ENCODE results near the gene ARF6. TPM values are rescaled to one million over a fixed set of nuclear protein-coding genes. Genes with fewer than 3 reads are reported as not detected.

ARF6 gene
- polyA plus RNA-seq, 1 of the 3 experiments (the other 2 are of a cell fraction), result 45.2 TPM

- no peak overlapping the region for H3K4me3 ChIP-seq (ENCODE audit: low read depth in 2 of 2, low read length in 1 of 2)
- H3K9me2 ChIP-seq, result no peaks in the 10 kb centered on the region
- H3K36me3 ChIP-seq (replicated peaks in 1 of 2; ENCODE audit: control insufficient read depth in 1 of 2, insufficient read depth in 2 of 2, low read length in 1 of 2), result no peaks in the 10 kb centered on the region
- no peak for TF ChIP-seq FOXJ3 (CRISPR knock-in tag; IDR thresholded peaks at IDR 0.05)
- TF ChIP-seq YY1 (IDR thresholded peaks at IDR 0.05; ENCODE audit: low read depth), result no peak
- no peak for TF ChIP-seq SIN3A (IDR thresholded peaks at IDR 0.05; ENCODE audit: borderline replicate concordance, low read depth, low read length)
- TF ChIP-seq, protein P1, sequence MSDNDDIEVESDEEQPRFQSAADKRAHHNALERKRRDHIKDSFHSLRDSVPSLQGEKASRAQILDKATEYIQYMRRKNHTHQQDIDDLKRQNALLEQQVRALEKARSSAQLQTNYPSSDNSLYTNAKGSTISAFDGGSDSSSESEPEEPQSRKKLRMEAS (IDR thresholded peaks at IDR 0.05; ENCODE audit: low read depth), result no peak
- no peak for TF ChIP-seq NFIC (IDR thresholded peaks at IDR 0.05; ENCODE audit: borderline replicate concordance)
- TF ChIP-seq MEF2A (IDR thresholded peaks at IDR 0.05; ENCODE audit: borderline replicate concordance, low read depth), result no peak
- TF ChIP-seq JUND (IDR thresholded peaks at IDR 0.05), result no peak
- no peak for TF ChIP-seq RAD21 (IDR thresholded peaks at IDR 0.05; ENCODE audit: low read length)
- TF ChIP-seq IRF3 (IDR thresholded peaks at IDR 0.05; ENCODE audit: low read depth, low read length), result no peak
- no peak for TF ChIP-seq FOXM1 (IDR thresholded peaks at IDR 0.05; ENCODE audit: low read depth)
- no peak for TF ChIP-seq TAF1 (IDR thresholded peaks at IDR 0.05; ENCODE audit: borderline replicate concordance, low read depth, low read length)
- TF ChIP-seq FOSL2 (IDR thresholded peaks at IDR 0.05; ENCODE audit: borderline replicate concordance, low read depth), result no peak
- TF ChIP-seq CHD2 (IDR thresholded peaks at IDR 0.05; ENCODE audit: low read length, partially characterized antibody), result no peak
- TF ChIP-seq, protein P2, sequence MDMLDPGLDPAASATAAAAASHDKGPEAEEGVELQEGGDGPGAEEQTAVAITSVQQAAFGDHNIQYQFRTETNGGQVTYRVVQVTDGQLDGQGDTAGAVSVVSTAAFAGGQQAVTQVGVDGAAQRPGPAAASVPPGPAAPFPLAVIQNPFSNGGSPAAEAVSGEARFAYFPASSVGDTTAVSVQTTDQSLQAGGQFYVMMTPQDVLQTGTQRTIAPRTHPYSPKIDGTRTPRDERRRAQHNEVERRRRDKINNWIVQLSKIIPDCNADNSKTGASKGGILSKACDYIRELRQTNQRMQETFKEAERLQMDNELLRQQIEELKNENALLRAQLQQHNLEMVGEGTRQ (IDR thresholded peaks at IDR 0.05; ENCODE audit: borderline replicate concordance, low read depth, low read length), result no peak
- no peak for TF ChIP-seq TEAD4 (IDR thresholded peaks at IDR 0.05; ENCODE audit: borderline replicate concordance, insufficient read depth)
- TF ChIP-seq RCOR1 (IDR thresholded peaks at IDR 0.05; ENCODE audit: low read length), result no peak
- TF ChIP-seq TCF12 (IDR thresholded peaks at IDR 0.05), result no peak
- no peak for TF ChIP-seq ZBTB33 (IDR thresholded peaks at IDR 0.05; ENCODE audit: borderline replicate concordance, low read depth)
- H3K9me3 ChIP-seq, result no peaks in the 10 kb centered on the region
- ChIA-PET POLR2A (no interaction called here), CTCF (interaction anchor here (1.3 to 1.8 kb wide), 2 partner anchors 10 to 84 kb away, joined by 3 to 5 read pairs; no protein-coding TSS in a partner anchor)
- DNase-seq, result no peak
- H2AFZ ChIP-seq (ENCODE audit: low read depth), result no peak overlapping the region; the same call in 1 of the 2 replicates
- peaks cover 30% of the 10 kb centered on the region for H3F3A ChIP-seq (replicated peaks; ENCODE audit: insufficient read depth)
- no peak overlapping the region for H3K27ac ChIP-seq (ENCODE audit: low read depth in 2 of 2, low read length in 1 of 2)
- H3K4me1 ChIP-seq (ENCODE audit: control insufficient read depth in 1 of 2, insufficient read depth in 2 of 2, low read depth in 1 of 2, low read length in 1 of 2), result peaks cover 12 to 27% of the 10 kb centered on the region in 2 experiments
- WGBS (ENCODE audit: low lambda C conversion rate), result 84% methylated on average over 5 of the region's 8 CpGs
- H3K4me2 ChIP-seq, result peak overlapping the region; percentile 25; the same call in 1 of the 2 replicates
- H4K20me1 ChIP-seq (ENCODE audit: insufficient read depth), result no peaks in the 10 kb centered on the region
- no peaks in the 10 kb centered on the region for H3K79me2 ChIP-seq (ENCODE audit: insufficient read depth)
- H3K9ac ChIP-seq, result no peak overlapping the region
- H3K27me3 ChIP-seq (ENCODE audit: insufficient read depth), result no peaks in the 10 kb centered on the region
Measured at GRCh38 chr14:49945448-49946319, 52.8 kb downstream of the ARF6 start.

Small RNA genes within 50 kb of the gene (small RNA-seq; reads per million reads assigned to genes)
- gene RF00017, result 0 reads per million in 7 experiments
- gene RN7SL2, result 0 to 6.8 (median 0) reads per million in 7 experiments
- gene RN7SL3, result 0 to 4.5 (median 0.10) reads per million in 7 experiments
- gene RNU6-189P, result 0 reads per million in 7 experiments

Other genes starting within 250 kb of the ARF6 start
- gene POLE2, start 204.9 kb upstream of the ARF6 start, polyA plus RNA-seq (2012; rRNA removed), result 8.1 and 8.5 TPM in 2 replicates
- 0.31 and 0.60 TPM in 2 replicates for gene KLHDC1, start 200.0 kb upstream of the ARF6 start, polyA plus RNA-seq (2012; rRNA removed)
- 41.1 and 52.0 TPM in 2 replicates for gene KLHDC2, start 124.9 kb upstream of the ARF6 start, polyA plus RNA-seq (2012; rRNA removed)
- 14.0 and 15.4 TPM in 2 replicates for gene NEMF, start 40.3 kb upstream of the ARF6 start, polyA plus RNA-seq (2012; rRNA removed)
- gene VCPKMT, start 223.5 kb downstream of the ARF6 start, polyA plus RNA-seq (2012; rRNA removed), result 6.7 and 7.3 TPM in 2 replicates